ENCODE data around the gene C11orf21. TPM values are rescaled to one million over a fixed set of nuclear protein-coding genes. Genes with fewer than 3 reads are reported as not detected.

The C11orf21 gene
- total and polyA plus RNA-seq, 2 of the 8 experiments (the other 6 are each of a cell fraction or from before 2014, with no cell fraction given): not detected

- POLR2A ChIA-PET (ENCODE audit: partially characterized antibody): interaction anchor here (1.6 kb wide), 1 partner anchor 55 kb away, joined by 3 read pairs; the partner anchor contains the start of gene CD81
- Histone ChIP-seq H2BK20ac (ENCODE audit: low read length) (no peak overlapping the region), H2AK5ac (ENCODE audit: low read depth, low read length) (no peak overlapping the region), H4K91ac (replicated peaks; ENCODE audit: insufficient read length, low read length) (no peak overlapping the region), H2BK12ac (ENCODE audit: low read depth, low read length) (no peak overlapping the region), H3K4me3 (ENCODE audit: extremely low read depth in 1 of 4, insufficient read depth in 2 of 4, low read depth in 3 of 4, low read length in 4 of 4) (no peak overlapping the region), H3K4me2 (ENCODE audit: insufficient read depth in 1 of 2, low read depth in 2 of 2, low read length in 2 of 2) (no peak overlapping the region), H4K5ac (ENCODE audit: insufficient read length, low read depth, low read length) (no peak overlapping the region), H3K14ac (ENCODE audit: insufficient read length) (no peak overlapping the region), H4K8ac (ENCODE audit: extremely low read depth, insufficient read depth, low read length) (no peak overlapping the region), H3K4me1 (replicated peaks in 1 of 4; ENCODE audit: control insufficient read depth in 3 of 4, insufficient read depth in 4 of 4, low read length in 3 of 4) (no peaks in the 10 kb centered on the region), H4K20me1 (replicated peaks in 1 of 2; ENCODE audit: control insufficient read depth in 1 of 2, insufficient read depth in 2 of 2, low read length in 2 of 2) (no peaks in the 10 kb centered on the region), H3K79me1 (ENCODE audit: low read depth, low read length) (no peaks in the 10 kb centered on the region), H3K9ac (replicated peaks in 1 of 4; ENCODE audit: extremely low read depth in 1 of 4, low read depth in 3 of 4, low read length in 3 of 4) (no peak overlapping the region), H3K79me2 (ENCODE audit: control insufficient read depth in 1 of 2, insufficient read depth in 2 of 2, low read length in 2 of 2) (no peaks in the 10 kb centered on the region), H3K18ac (ENCODE audit: extremely low read depth, low read length) (no peak overlapping the region), H3K23me2 (ENCODE audit: low read depth, low read length) (no peaks in the 10 kb centered on the region), H3K27me3 (replicated peaks in 1 of 4; ENCODE audit: control insufficient read depth in 3 of 4, extremely low read depth in 1 of 4, insufficient read depth in 3 of 4, low read length in 3 of 4) (peaks cover 0 to 2% (median 0%) of the 10 kb centered on the region in 4 experiments; a peak in 1 of 7 replicates), H2BK5ac (ENCODE audit: low read depth, low read length) (no peak overlapping the region), H3K27ac (ENCODE audit: low read depth, low read length) (no peak overlapping the region), H3K23ac (ENCODE audit: insufficient read length) (no peak overlapping the region), H3K4ac (replicated peaks; ENCODE audit: insufficient read length, low read depth, low read length) (no peak overlapping the region), H3K36me3 (ENCODE audit: control insufficient read depth in 2 of 4, insufficient read depth in 4 of 4, low read length in 3 of 4) (no peaks in the 10 kb centered on the region), H2AFZ (ENCODE audit: low read length) (no peak overlapping the region), H3K56ac (replicated peaks; ENCODE audit: insufficient read length, low read depth, low read length) (no peak overlapping the region), H3K9me3 (ENCODE audit: insufficient read depth in 2 of 2, low read depth in 1 of 2, low read length in 1 of 2) (no peaks in the 10 kb centered on the region; a peak in 1 of 4 replicates), H2BK15ac (ENCODE audit: low read length) (no peak overlapping the region), H2BK120ac (replicated peaks; ENCODE audit: low read depth, low read length) (no peak overlapping the region)
- CTCF ChIA-PET (ENCODE audit: partially characterized antibody): interaction anchor here (0.6 kb wide), 1 partner anchor 1653 kb away, joined by 3 read pairs; no protein-coding TSS in a partner anchor
- DNase-seq (ENCODE audit: low read depth in 1 of 2, low spot score in 2 of 2) (no peak), FAIRE-seq (no peak)
- WGBS, 2 experiments (ENCODE audit: extremely low coverage in 1 of 2, insufficient coverage in 1 of 2, insufficient read length in 1 of 2, insufficient replicate concordance in 2 of 2, low coverage in 1 of 2, low lambda C conversion rate in 2 of 2, missing lambda C conversion rate in 1 of 2): 85% methylated on average over 6 of the region's 6 CpGs; no CpG with 5 or more reads in 1 of the 2 experiments
- no peak for TF ChIP-seq JUND (IDR thresholded peaks at IDR 0.05; ENCODE audit: low read length)
- TF ChIP-seq, protein P1, sequence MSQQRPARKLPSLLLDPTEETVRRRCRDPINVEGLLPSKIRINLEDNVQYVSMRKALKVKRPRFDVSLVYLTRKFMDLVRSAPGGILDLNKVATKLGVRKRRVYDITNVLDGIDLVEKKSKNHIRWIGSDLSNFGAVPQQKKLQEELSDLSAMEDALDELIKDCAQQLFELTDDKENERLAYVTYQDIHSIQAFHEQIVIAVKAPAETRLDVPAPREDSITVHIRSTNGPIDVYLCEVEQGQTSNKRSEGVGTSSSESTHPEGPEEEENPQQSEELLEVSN (IDR thresholded peaks at IDR 0.05): no peak
- no peak for TF ChIP-seq RFX5 (IDR thresholded peaks at IDR 0.05; ENCODE audit: borderline replicate concordance, low read depth, low read length)
- no peak for TF ChIP-seq FOSL1 (IDR thresholded peaks at IDR 0.05; ENCODE audit: insufficient read depth, low read depth, low read length)
- TF ChIP-seq KDM5A (IDR thresholded peaks at IDR 0.05; ENCODE audit: low read length): no peak
- no peak for TF ChIP-seq SIX5 (IDR thresholded peaks at IDR 0.05; ENCODE audit: low read depth, low read length)
- TF ChIP-seq GTF2F1 (IDR thresholded peaks at IDR 0.05; ENCODE audit: borderline replicate concordance, low read depth, low read length): no peak
- TF ChIP-seq SP1 (IDR thresholded peaks at IDR 0.05; ENCODE audit: low read depth, low read length): no peak
- no peak for TF ChIP-seq EP300 (IDR thresholded peaks at IDR 0.05; ENCODE audit: borderline replicate concordance in 1 of 2, low read depth in 2 of 2, low read length in 2 of 2)
- TF ChIP-seq SP2 (IDR thresholded peaks at IDR 0.05; ENCODE audit: low read length): no peak
- no peak for TF ChIP-seq CBX5 (IDR thresholded peaks at IDR 0.05; ENCODE audit: low read depth, low read length)
- TF ChIP-seq BCL11A (IDR thresholded peaks at IDR 0.05; ENCODE audit: low read depth in 2 of 2, low read length in 2 of 2): no peak
- no peak for TF ChIP-seq RAD21 (IDR thresholded peaks at IDR 0.05 in 1 of 2, conservative IDR thresholded peaks at IDR 0.05 in 1 of 2; ENCODE audit: low read depth in 2 of 2, low read length in 2 of 2)
- no peak for TF ChIP-seq ASH2L (IDR thresholded peaks at IDR 0.05; ENCODE audit: low read length)
These were observed 19.6 kb upstream of the C11orf21 start for GRCh38 chr11:2321311-2321683.

Measured in H1 (cell line).